SIG-M5 (cell line): ENCODE results near the gene BCL3.
"Not testable (repeated sequence)": the region's sequence is repeated elsewhere in the genome, so short reads cannot be mapped to it uniquely, and the experiment has no call there.

Experiments
- DNase-seq: peaks from one replicate; lab custom pipeline; 2025; lab: John Stamatoyannopoulos, UW

The BCL3 gene

GRCh38 chr19:44748426-44749254 is at the start of gene BCL3:
Gene BCL3, plus strand, starts transcription at chr19:44748708. Its CDS starts 83 bp downstream, at chr19:44748791.
- no peak for DNase-seq

GRCh38 chr19:44700547-44700946 is 48.0 kb upstream of the BCL3 start:
- no peak for DNase-seq

- DNase-seq: no peak
Measured at GRCh38 chr19:44701228-44701627, 47.3 kb upstream of the BCL3 start.

- DNase-seq: no peak
Measured at GRCh38 chr19:44702551-44703176, 45.8 kb upstream of the BCL3 start.

- no peak for DNase-seq
Measured at GRCh38 chr19:44703336-44704078, 45.0 kb upstream of the BCL3 start.

GRCh38 chr19:44704982-44705381 is 43.5 kb upstream of the BCL3 start:
- DNase-seq: no peak

GRCh38 chr19:44705502-44706010 is 43.0 kb upstream of the BCL3 start:
- no peak for DNase-seq

GRCh38 chr19:44706506-44707236 is 41.8 kb upstream of the BCL3 start:
- no peak for DNase-seq

- DNase-seq: no peak
Measured at GRCh38 chr19:44707794-44708193, 40.7 kb upstream of the BCL3 start.

- DNase-seq: no peak
Measured at GRCh38 chr19:44708940-44709339, 39.6 kb upstream of the BCL3 start.

GRCh38 chr19:44709434-44710266 is 38.9 kb upstream of the BCL3 start:
- DNase-seq: not testable (repeated sequence)

GRCh38 chr19:44710483-44710882 is 38.0 kb upstream of the BCL3 start:
- no peak for DNase-seq

- DNase-seq: no peak
Measured at GRCh38 chr19:44712864-44713515, 35.5 kb upstream of the BCL3 start.

- no peak for DNase-seq
Measured at GRCh38 chr19:44714597-44715169, 33.8 kb upstream of the BCL3 start.

- no peak for DNase-seq
Measured at GRCh38 chr19:44717603-44718002, 30.9 kb upstream of the BCL3 start.

GRCh38 chr19:44718441-44719261 is 29.9 kb upstream of the BCL3 start:
- no peak for DNase-seq

- no peak for DNase-seq
Measured at GRCh38 chr19:44719262-44719701, 29.2 kb upstream of the BCL3 start.

GRCh38 chr19:44720396-44720795 is 28.1 kb upstream of the BCL3 start:
- DNase-seq: not testable (repeated sequence)

GRCh38 chr19:44720945-44721344 is 27.6 kb upstream of the BCL3 start:
- DNase-seq: no peak
